ENCODE results near the gene LIG1. TPM values are rescaled to one million over a fixed set of nuclear protein-coding genes. Genes with fewer than 3 reads are reported as not detected.

The LIG1 gene
- polyA plus RNA-seq, 3 donors, result 2.5 to 11.3 (median 3.6) TPM

DNA sequence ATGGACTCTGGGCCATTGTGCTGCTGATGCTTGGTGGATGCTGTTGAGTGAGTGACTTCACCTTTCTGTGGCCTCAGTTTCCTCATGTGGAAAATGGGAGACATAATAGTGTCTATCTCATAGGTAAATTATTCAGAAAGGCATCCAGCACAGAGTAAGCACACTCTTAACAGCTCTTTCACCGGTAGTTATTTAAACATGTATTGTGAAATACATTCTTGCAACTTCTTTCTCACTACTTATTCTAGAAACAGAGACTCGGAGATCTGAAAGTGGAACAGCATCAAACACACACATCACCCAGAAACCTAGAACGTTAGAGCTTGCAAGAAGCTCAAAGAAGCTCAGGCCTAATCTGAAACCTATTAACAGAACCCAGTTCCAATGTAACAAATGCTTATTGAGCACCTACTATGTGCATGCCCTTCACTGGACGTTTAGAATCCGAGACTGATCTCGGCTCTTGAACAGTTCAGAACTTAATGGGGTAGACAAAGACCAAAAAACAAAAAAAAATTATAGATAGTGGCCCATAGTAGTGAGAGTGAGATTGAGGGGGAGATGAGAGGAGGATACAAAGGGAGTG lies 4.4 kb upstream of the LIG1 start:
- Mint-ChIP-seq H3K27ac (peak overlapping the region in 3 of 7 donors; percentile 24 to 65 (median 46)), H3K4me1 (peaks cover 26% of the 10 kb centered on the region), H3K9me3 (peaks cover 0 to 7% (median 0%) of the 10 kb centered on the region in 7 donors), H3K4me3 (no peak overlapping the region), H3K27me3 (ENCODE audit: low read depth in 3 of 3) (peaks cover 0 to 2% (median 1%) of the 10 kb centered on the region in 3 donors), H3K36me3 (peaks cover 26 to 30% of the 10 kb centered on the region in 2 donors)
- intact Hi-C loops (cut with micrococcal nuclease), result no loop called here
- DNase-seq, result no peak
- Histone ChIP-seq H3K4me2 (replicated peaks; ENCODE audit: extremely low read depth, low read length, poor library complexity, severe bottlenecking) (no peak overlapping the region), H3K9me3 (replicated peaks in 1 of 2; ENCODE audit: control insufficient read depth in 1 of 2, insufficient read depth in 1 of 2, low read length in 2 of 2) (no peaks in the 10 kb centered on the region), H3K36me3 (replicated peaks in 1 of 2; ENCODE audit: control insufficient read depth in 1 of 2, insufficient read depth in 2 of 2, low read length in 2 of 2) (peaks cover 11 to 30% of the 10 kb centered on the region in 2 donors), H2AFZ (ENCODE audit: insufficient read depth, low read depth, low read length, poor library complexity, severe bottlenecking) (no peak overlapping the region), H3K79me2 (ENCODE audit: insufficient read depth, low read length) (peaks cover 13% of the 10 kb centered on the region), H3K9ac (ENCODE audit: insufficient read depth, low read length, poor library complexity, severe bottlenecking) (no peak overlapping the region), H3K4me1 (ENCODE audit: control insufficient read depth in 1 of 2, insufficient read depth in 2 of 2, low read length in 2 of 2) (peaks cover 8 to 16% of the 10 kb centered on the region in 2 donors), H3K27me3 (ENCODE audit: control insufficient read depth in 2 of 2, insufficient read depth in 2 of 2, low read length in 2 of 2) (no peaks in the 10 kb centered on the region), H4K20me1 (ENCODE audit: insufficient read depth, low read length) (no peaks in the 10 kb centered on the region), H3K4me3 (replicated peaks in 1 of 3; ENCODE audit: low read depth in 2 of 3, low read length in 3 of 3) (no peak overlapping the region), H3K27ac (ENCODE audit: low read depth in 1 of 2, low read length in 2 of 2) (peak overlapping the region in 1 of 2 donors; percentile 50)
- TF ChIP-seq, protein P1, sequence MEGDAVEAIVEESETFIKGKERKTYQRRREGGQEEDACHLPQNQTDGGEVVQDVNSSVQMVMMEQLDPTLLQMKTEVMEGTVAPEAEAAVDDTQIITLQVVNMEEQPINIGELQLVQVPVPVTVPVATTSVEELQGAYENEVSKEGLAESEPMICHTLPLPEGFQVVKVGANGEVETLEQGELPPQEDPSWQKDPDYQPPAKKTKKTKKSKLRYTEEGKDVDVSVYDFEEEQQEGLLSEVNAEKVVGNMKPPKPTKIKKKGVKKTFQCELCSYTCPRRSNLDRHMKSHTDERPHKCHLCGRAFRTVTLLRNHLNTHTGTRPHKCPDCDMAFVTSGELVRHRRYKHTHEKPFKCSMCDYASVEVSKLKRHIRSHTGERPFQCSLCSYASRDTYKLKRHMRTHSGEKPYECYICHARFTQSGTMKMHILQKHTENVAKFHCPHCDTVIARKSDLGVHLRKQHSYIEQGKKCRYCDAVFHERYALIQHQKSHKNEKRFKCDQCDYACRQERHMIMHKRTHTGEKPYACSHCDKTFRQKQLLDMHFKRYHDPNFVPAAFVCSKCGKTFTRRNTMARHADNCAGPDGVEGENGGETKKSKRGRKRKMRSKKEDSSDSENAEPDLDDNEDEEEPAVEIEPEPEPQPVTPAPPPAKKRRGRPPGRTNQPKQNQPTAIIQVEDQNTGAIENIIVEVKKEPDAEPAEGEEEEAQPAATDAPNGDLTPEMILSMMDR (IDR thresholded peaks at IDR 0.05), result no peak
- WGBS (ENCODE audit: insufficient coverage), result 0% methylated on average over 1 of the region's 6 CpGs

DNA sequence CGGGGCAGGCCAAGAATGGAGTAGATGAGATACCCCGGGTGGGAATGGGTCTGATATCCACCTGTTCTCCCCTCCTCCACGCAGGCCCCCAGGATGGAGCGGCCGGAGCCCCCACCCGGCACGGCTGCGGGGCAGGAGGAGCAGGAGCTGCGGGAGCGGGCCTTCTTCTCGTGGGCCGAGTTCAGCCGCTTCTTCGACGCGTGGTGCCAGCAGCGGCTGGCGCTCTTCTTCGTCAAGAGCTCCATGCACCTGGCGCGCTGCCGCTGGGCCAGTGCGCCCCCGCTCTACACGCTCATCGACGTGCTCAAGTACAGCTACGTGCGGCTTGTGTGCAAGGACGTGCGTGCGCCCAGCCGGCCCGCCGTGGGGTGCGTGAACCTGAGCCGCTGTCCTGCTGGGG lies 1.6 kb upstream of the LIG1 start:
- no peaks in the 10 kb centered on the region for H4K20me1 ChIP-seq (ENCODE audit: insufficient read depth, low read length)
- no peak overlapping the region for H3K27ac Mint-ChIP-seq
- H3K9me3 ChIP-seq (replicated peaks in 1 of 2; ENCODE audit: control insufficient read depth in 1 of 2, insufficient read depth in 1 of 2, low read length in 2 of 2), result no peaks in the 10 kb centered on the region
- peaks cover 14 to 23% of the 10 kb centered on the region in 2 donors for H3K4me1 ChIP-seq (ENCODE audit: control insufficient read depth in 1 of 2, insufficient read depth in 2 of 2, low read length in 2 of 2)
- no peak overlapping the region for H3K4me3 ChIP-seq (replicated peaks in 1 of 3; ENCODE audit: low read depth in 2 of 3, low read length in 3 of 3)
- peaks cover 32% of the 10 kb centered on the region for H3K4me1 Mint-ChIP-seq
- no peaks in the 10 kb centered on the region for H3K27me3 ChIP-seq (ENCODE audit: control insufficient read depth in 2 of 2, insufficient read depth in 2 of 2, low read length in 2 of 2)
- H3K27me3 Mint-ChIP-seq (ENCODE audit: low read depth in 3 of 3), result peaks cover 0 to 1% (median 0%) of the 10 kb centered on the region in 3 donors
- TF ChIP-seq, protein P1 (IDR thresholded peaks at IDR 0.05), result no peak
- H3K36me3 Mint-ChIP-seq, result peaks cover 22 to 25% of the 10 kb centered on the region in 2 donors
- no peak for DNase-seq
- no peak overlapping the region for H3K4me2 ChIP-seq (replicated peaks; ENCODE audit: extremely low read depth, low read length, poor library complexity, severe bottlenecking)
- no peak overlapping the region for H3K4me3 Mint-ChIP-seq
- H3K9ac ChIP-seq (ENCODE audit: insufficient read depth, low read length, poor library complexity, severe bottlenecking), result no peak overlapping the region
- WGBS (ENCODE audit: insufficient coverage), result 96% methylated on average over 25 of the region's 37 CpGs
- peaks cover 36% of the 10 kb centered on the region for H3K79me2 ChIP-seq (ENCODE audit: insufficient read depth, low read length)
- peaks cover 11 to 25% of the 10 kb centered on the region in 2 donors for H3K36me3 ChIP-seq (replicated peaks in 1 of 2; ENCODE audit: control insufficient read depth in 1 of 2, insufficient read depth in 2 of 2, low read length in 2 of 2)
- intact Hi-C loops (cut with micrococcal nuclease), result no loop called here
- H3K9me3 Mint-ChIP-seq, result peaks cover 0 to 3% (median 0%) of the 10 kb centered on the region in 7 donors
- no peak overlapping the region for H3K27ac ChIP-seq (ENCODE audit: low read depth in 1 of 2, low read length in 2 of 2)
- H2AFZ ChIP-seq (ENCODE audit: insufficient read depth, low read depth, low read length, poor library complexity, severe bottlenecking), result no peak overlapping the region
